H54 (cell line): ENCODE measurements around the gene TSHZ1.
A peak's percentile ranks its signal among the peaks of the same experiment; 100 is the strongest.

Source experiments
- DNase-seq: peaks from one replicate; pipeline ENCODE4 v3.0.0; 2011; ENCODE audit warnings: low spot score, mixed read lengths; ENCODE audit not compliant: insufficient read length
- FAIRE-seq: peaks from 3 replicates; lab custom pipeline; 2011; peaks lifted over from hg19 to GRCh38; lab: Jason Lieb, UNC
- POLR2A ChIP-seq: IDR thresholded peaks from 2 replicates; pipeline ENCODE4 v1.6.1; 2011; ENCODE audit warnings: low read depth, mild to moderate bottlenecking, low read length

TSHZ1 gene

DNA sequence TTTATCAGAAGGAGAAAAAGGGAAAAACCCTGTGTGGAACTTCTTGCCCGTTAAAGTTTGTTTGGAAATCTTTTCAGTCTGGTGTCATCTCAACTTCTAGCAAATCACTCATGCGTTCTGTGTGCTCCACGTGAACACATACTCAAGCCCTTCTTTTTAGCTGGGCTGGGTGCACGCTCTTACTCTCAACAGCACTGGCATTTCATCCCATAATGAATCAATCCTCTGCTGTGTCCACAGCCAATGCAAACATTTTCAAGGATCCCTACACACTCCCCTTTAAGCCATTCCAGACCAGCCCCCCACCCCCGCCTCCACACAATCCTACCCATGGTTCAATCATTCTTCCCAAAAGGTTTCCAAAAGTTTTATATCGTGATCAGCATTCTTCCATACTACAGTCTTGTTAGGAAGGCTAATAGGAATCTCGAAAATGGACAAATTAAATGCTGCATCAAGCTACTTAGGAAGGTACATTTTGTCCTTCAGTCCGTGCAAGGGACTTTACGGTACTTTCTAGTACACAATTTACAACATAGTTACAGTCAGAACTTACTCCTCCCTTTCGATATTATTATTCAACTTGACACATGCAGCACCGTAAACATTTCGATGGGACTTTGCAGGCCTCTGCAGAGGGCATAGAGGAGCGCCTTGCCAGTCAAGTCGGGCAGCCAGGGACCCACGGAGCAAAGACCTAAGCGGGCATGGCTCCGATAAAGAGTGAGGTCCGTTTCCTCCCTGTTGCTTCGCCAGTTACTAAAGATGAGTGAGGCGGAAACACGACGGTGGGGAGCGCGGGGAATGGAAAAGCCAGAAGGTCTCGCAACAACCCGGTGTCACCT is 3.1 kb upstream of the TSHZ1 start:
- FAIRE-seq (no peak), DNase-seq (no peak)
- no peak for TF ChIP-seq POLR2A

DNA sequence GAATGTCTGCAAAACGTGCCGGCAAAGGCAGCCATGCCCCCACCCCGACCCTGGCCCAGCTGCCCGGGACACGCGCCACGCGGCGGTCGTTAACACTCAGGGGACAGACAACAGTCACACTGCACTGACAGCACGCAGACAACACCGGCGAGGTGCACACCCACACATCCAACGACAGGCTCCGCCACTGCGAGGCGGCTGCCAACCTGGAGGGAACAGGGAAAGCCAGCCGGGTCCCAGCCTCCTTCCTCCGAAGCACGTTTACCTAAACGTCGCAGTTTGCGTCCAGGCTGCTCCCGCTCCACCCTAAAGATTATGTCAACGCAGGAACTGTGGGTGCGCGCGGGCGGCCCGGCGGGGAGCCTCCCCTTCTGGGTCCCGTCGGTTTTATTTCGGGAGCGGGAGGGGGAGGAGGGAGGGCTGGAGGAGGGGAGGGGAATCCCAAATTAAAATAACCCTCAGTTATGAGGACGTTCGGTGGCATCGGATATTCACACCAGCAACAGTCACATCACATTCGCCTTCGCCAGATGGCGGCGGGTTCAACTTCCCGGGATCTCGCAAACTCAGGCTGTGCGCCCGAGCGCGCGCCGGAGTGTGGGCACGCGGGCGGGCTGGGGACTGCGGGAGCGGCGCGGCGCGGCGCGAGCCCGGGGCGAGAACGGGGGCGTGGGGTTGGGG is 2.3 kb upstream of the TSHZ1 start:
- TF ChIP-seq POLR2A, result no peak
- DNase-seq (no peak), FAIRE-seq (no peak)

DNA sequence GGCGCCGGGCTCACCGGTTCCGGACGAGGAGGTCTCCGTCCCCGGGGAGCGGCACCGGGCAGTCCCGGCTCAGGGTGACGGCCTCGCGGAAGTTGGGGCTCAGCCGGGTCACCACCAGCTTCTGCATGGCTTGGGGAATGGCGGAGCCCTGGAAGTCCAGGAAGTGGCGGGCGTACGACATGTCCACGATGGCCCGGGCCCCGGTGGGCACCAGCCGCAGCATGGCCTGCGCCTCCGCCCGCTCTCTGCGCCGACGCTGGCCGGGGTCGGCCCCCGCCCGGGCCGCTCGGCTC is 1.8 kb upstream of the TSHZ1 start:
- DNase-seq (no peak), FAIRE-seq (no peak)
- TF ChIP-seq POLR2A, result no peak

DNA sequence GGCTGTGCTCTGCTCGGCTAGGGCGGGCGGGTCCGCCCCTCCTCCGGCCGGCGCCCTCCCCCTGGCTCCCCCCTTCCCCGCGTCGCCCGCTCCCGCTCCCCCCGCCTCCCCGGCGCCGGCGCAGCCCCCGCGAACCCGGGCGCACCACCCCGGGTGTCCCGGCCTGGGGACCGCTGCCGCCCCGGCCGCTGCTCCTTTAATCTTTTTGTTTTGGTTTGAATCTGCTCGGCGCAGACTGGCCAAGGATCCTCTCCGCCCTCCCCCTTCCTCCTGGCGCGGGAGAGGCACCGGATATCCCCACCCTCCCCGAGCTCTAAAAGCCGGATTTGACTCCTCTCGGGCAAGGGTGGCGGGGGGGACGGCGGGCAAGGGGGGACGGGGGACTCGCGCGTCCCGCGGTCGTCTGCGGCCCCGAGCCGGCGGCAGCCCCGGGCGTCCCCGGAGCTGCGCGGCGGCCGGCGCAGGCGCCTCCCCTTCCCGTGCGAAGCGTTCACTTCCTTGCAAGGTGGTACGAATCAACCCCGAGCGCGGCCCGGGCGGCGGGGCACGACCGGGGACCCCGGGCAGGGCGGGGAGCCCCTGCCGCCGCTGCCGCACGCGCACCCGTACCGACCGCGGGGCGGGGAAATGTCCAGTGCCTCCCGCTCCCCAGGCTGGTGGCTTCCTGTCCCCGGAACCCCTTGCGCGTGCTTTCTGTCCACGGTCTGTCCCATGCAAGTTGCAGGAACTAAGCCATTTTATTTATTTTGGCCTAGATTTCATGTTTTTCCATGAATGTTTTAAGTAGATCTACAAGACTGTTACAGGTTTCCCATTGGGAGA is 1.3 kb upstream of the TSHZ1 start, which contains the start of gene PTGR3:
TSS of gene PTGR3 (minus strand) at position 11 of the 822 bp plus-strand sequence. CDS start 81 bp downstream, outside the sequence.
- FAIRE-seq (no peak), DNase-seq (peak; percentile 44)
- TF ChIP-seq POLR2A, result peak; percentile 24; the same call in 1 of the 2 replicates

DNA sequence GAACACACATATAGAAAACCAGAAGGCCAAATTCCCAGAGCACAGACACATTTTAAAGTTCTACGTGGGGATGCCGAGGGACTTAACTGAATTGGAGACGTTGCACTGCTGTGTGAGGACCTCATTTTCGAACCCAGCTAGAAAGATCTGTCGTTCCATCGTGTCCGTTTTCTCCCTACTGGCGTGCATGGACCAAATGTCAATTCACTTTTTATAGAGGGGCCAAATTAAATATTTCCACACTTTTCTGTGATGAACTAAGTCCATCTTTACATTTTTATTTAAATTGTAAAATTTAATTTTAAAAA is 692 bp upstream of the TSHZ1 start:
- DNase-seq (no peak), FAIRE-seq (no peak)
- TF ChIP-seq POLR2A, result no peak

DNA sequence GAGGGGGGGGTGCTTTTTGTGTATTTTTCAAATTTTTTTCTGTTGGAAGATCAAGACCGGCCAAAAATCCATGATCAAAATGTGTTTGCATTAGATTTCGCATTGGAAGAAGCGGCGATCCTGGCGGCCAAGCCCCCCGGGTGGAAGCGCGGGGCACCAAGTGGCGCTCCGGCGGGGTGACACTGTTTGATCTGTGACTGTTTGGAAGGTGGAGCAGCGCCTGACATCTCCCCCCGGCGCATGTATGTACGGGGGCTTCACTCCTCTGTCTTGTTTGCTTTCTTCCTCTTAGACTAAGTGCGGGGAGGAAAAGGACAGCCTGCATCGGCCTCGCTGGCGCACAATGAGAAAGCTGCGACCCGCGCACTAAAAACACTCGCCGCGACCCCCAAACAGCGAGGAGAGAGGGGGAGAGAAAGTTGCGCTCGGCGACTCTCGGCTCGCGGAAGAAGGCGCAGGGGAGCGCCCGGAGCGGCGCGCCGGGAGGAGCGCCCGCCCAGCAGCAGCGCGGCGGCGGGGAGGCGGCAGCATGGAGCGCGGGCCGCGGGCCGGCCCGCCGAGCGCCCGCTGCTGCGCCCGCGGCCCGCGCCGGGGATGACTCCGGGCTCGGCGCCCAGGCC is 515 bp downstream of the TSHZ1 start:
- no peak for DNase-seq
- no peak for FAIRE-seq
- TF ChIP-seq POLR2A, result no peak

DNA sequence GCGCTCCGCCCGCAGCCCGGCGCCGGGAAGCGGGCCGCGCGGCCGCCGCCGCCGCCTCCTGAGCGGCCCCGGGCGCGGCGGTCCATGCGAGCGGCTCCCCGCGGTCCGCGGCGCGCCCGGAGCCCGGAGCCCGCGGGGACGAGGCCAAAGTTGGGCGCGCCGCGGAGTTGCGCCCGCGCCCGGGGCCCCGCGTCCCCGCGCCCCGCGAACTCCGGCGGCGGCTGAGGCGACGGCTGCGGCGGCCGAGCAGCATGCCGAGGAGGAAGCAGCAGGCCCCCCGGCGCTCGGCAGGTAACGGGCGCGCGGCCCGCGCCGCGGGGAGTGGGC is 992 bp downstream of the TSHZ1 start:
- FAIRE-seq (no peak), DNase-seq (no peak)
- TF ChIP-seq POLR2A, result no peak

DNA sequence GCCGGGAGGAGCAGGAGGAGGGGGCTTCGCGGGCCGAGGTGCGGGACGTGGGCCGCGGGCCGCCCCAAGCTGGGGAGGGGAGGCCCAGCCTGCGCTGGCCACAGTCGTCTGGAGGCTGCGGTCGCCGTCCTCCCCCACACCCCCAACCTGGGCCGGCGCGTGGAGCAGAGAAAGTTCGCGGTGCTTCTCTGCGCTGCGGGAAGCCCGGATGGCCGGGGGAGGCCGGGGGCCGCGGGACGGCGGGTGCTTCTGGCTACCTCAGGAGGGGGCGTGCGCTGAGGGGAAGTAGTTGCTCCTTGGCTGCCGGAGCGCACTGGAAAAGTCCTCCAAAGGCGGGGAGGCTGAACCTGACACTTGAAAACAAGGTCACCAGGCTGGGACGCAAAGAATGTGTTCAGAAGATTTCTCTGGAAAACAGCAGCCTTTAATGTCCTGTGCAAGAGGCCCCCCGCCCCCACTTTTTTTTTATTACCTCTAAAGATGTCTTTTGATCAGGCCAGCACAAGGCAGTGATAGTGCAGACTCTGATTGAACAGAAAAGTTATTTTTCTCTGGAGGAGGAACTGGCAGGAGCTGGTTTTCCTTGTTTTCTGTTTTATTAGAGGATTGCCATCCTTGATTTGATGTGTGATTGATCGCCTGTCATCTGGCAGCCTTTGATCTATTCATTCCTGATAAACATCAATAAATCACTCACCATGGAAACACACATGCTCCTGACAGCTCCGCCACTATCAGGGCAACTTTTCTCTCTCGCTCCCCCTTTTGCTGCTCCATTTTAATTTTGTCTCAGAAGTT is 1.6 kb downstream of the TSHZ1 start:
- FAIRE-seq (no peak), DNase-seq (no peak)
- no peak for TF ChIP-seq POLR2A

DNA sequence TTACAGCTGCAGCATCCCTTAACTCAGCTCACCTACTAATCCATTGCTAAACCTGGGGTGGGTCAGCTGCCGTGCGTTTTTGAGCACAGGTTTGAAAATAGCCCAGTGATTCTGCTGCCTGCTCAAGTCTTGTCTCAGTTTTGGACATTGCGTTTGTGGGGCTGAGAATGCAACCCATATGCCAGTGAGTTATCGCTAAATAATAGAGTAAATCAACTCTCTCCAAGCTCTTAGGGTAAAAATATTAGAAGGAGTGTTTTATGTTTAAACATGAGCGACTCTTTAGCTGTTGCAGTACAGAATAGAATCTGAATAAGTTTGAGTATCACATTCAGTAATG is 2.1 kb downstream of the TSHZ1 start:
- no peak for TF ChIP-seq POLR2A
- FAIRE-seq (no peak), DNase-seq (no peak)

DNA sequence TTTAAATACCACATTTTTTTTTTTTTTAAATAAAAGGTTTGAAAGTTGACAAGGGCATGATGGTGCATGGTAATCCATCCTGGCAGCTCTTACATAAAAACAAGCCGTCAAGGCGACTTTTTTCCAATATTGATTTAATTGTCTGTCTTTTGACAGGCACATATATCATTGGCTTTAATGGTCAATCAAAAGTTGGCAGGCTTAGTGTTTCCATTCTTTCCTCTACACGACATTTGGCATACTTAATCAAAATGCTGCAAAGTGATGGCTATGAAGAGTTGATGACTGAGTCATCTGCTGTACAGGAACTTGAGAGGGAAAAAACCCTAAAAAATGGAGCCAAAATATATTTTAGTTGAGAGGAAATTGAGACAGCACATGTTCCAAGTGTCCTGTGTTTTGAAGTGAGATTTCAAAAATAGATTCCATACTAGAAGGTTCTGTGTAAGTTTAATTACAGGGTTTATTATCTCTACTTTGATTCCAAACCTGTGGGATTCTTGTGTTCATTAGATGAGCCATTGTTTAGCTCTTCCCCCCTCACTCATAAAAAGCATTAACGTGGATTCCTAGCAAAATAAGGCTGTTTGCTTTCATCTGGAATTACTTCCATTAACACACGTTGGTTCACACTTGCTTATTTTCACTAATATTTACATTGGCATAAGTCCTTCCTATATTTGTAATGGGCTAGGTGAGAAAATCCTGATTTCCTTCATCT is 3.2 kb downstream of the TSHZ1 start:
- no peak for DNase-seq
- no peak for FAIRE-seq
- no peak for TF ChIP-seq POLR2A

DNA sequence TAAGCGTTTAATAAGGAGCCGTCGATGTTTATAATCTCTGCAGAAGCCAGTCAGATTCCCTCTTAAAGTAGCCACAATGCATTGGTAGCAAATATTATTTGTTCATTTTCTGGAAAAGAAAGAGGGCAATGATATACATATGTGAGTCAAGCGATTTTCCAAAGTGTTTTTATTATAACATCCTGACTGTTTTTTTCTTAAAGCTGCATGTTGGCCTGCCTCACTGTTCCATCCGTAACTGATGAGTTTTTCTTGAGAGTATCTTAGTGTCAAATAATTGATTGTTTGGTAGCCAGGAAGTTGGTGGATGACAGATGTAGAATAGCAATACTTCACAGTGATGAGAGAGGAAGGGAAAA is 3.7 kb downstream of the TSHZ1 start:
- DNase-seq, result no peak
- no peak for FAIRE-seq
- TF ChIP-seq POLR2A, result no peak

DNA sequence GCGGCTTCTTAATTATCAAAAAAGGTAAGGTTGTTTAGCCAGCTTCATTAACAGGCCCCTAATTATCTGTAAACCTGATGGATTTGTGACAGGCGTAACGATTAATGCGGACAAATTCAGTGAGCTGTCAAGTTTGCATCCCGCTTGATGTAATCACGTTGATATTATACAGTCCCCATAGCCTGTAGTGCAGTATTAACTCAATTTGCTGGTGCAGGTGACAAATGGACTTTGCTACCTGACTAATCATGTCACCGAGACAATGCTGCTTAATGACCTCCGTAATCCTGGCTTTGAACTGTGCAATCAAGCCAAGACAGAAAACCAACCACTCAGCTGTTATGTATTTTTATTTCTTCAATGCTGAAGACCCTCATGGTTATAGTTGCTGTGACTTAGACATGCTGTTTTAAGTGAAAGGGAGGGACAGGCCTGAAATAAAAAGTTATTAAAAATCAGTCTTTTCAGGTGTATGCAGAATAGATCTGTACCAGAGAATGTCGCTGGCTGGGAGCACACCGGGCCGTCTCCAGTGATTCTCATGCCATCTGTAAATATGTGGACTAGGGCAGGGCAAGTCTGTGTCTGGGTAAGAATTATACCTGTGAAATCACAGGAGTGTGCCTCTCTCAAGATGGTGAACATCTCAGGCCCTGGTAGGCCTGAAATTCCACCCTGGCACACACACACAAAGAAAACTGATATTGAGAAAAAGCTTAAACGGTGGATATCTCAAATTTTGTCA is 4.3 kb downstream of the TSHZ1 start:
- TF ChIP-seq POLR2A, result no peak
- no peak for DNase-seq
- FAIRE-seq, result no peak
